Stimulated activated CD8-positive, alpha-beta memory T cell treated with anti-CD3 and anti-CD28 coated beads, Interleukin-7, amount 100 ng/mL, for 4 hours (primary cell): ENCODE results near the gene CFAP47.
"Not testable (repeated sequence)": the region's sequence is repeated elsewhere in the genome, so short reads cannot be mapped to it uniquely, and the experiment has no call there.

ENCODE experiments used
- DNase-seq, 2 donors: peaks; one replicate each; pipeline ENCODE4 v3.0.0-alpha.2; 2020; ENCODE audit warnings: low read depth in 2 of 2

Gene CFAP47

DNA sequence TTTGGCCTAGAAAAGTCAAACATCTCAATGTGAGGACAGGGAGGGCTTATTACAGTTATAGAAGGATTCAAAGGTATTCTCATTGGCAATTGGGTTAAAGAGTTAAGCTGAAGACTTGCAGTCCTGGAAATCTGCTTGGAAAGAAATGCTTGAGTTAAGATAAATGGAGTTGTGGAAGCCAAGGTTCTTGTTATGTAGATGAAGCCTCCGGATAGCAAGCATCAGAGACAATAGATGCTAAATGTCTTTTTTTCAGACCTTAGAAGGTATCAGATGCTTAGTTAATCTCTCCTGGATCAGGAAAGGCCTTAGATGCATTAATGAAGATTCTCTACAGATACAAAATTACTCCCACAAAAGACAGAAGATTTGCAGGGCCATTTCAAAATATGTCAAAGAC, 299.3 kb downstream of the CFAP47 start:
- no peak for DNase-seq

DNA sequence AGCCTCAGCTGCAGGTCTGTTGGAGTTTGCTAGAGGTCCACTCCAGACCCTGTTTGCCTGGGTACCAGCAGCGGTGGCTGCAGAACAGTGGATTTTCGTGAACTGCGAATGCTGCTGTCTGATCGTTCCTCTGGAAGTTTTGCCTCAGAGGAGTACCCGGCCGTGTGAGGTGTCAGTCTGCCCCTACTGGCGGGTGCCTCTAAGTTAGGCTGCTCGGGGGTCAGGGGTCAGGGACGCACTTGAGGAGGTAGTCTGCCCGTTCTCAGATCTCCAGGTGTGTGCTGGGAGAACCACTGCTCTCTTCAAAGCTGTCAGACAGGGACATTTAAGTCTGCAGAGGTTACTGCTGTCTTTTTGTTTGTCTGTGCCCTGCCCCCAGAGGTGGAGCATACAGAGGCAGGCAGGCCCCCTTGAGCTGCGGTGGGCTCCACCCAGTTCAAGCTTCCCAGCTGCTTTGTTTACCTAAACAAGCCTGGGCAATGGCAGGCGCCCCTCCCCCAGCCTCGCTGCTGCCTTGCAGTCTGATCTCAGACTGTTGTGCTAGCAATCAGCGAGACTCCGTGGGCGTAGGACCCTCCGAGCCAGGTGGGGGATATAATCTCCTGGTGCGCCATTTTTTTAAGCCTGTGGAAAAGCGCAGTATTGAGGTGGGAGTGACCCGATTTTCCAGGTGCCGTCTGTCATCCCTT, 315.4 kb downstream of the CFAP47 start:
- DNase-seq, result not testable (repeated sequence)

DNA sequence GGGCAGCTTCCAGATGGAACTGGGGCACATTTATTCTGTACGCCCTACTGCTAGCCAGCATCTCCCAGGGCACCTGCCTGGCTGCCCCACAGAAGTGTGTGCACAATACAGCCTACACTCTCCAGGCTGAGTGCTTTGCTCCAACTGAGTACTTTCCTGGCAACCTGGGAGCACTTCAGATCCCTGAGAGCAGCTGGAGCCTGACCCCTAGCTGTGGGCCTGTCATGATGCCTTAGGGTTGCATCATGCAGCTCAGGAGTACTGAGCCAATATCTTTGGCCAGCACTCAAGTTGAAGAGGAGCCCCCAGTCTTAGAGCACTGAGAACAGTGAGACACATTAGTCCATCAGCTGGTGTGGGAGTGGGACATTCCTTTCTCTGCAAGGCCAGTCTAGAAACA, 321.9 kb downstream of the CFAP47 start:
- no peak for DNase-seq

DNA sequence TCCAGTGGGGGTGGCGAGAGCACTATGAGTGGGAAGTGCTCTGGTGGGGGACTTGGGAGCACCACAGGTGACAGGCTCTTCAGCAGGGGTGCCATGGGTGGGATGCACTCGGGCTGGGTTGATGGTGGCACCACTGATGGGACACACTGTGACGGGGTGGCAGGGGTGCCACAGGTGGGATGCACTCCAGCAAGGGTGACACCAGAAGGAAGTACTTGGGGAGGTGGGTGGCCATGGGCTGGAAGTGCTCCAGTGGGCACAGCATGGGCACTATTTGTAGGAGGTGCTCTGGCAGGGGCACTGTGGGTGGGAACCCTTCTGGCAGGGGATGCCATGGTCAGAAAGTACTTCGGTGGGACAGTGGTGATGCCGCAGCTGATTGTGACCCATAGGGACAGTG, 346.6 kb downstream of the CFAP47 start:
- DNase-seq, result no peak

DNA sequence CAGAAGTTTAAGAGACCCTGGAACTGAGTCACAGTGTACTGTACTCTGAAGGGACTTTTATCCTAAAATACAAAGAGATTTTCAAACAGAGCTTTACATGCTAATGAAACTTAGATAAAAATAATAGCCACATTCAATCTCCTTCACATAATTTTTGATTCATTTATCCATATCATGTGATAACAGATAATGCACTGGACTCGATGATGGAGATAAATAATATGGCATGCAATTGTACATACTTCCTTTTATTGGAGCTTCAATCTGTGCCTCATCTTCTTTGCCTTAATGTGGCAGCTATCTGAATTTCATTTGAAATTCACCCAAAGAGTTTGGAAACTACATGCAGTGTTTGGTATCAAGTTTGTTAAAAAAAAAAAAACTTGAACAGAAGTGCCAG, 390.6 kb downstream of the CFAP47 start:
- no peak for DNase-seq

DNA sequence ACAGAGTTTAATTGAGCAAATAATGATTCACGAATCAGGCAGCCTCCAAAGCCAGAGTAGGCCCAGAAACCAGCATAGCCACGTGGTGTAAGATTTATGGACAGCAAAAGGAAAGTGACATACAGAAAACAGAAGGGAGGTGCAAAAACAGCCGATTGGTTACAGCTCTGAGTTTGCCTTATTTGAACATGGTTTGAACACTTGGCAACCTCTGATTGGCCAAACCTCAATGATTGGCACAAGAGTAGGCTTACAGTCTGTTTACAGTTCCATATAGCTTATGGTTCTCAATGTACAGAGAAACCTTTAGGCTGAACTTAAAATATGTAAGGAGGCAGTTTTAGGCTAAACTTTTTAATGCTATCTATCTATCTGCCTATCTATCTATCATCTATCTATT, 394.8 kb downstream of the CFAP47 start:
- DNase-seq, result no peak

DNA sequence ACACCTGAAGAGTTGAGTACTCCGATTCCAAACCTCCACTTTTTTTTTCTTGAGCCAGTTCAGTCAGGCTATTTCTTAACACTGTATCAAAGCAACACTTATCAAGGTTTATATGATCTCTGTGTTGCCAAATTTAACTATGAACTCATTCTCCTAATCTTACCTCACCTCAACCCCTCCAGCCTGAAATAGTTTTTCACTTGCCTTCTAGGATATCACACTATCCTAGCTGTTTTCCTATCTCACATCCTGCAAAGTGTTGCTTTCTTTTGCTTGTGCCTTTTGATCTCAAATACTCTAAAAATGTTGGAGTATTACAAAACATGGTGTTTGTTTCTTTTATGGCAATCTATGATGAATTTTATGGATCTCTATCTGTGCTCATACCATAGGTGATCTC, 415.0 kb downstream of the CFAP47 start:
- DNase-seq, result no peak

DNA sequence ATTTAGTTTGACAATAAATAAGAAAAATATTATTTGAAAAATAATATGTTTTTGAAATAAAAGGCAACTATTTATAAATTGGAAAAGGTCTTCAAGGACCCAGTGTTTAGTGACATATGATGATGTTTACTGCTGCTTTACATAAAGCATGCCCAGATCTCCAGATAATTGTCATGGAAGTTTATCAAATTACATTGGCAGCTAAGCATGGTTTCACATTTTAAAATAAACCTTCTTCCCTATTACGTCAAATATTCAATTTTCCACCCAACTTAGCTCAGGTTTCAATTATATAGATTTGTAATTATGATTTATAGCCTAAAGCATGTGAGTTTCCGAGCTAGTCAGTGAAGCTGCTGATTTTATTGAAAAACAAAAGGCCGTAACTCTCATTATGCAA, 417.2 kb downstream of the CFAP47 start:
- DNase-seq, result no peak

DNA sequence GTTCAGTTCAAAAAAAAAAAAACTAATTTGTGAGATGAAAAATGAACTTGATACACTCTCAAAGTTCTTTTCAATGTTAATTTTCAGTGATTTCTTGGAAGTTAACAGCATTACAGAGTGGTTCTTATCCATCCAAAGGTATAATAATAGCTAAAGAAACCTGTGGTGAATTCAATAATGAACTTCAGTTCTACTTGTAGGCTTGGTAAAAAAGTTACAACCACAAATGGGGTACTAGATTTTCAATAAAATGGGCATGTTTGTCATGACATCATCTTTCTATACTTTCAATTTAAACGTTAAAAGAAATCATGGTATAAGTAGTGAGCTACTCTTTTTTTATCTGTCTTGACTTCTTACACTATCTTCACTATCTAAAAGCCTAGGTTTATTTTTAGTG, 424.8 kb downstream of the CFAP47 start:
- DNase-seq, result no peak

DNA sequence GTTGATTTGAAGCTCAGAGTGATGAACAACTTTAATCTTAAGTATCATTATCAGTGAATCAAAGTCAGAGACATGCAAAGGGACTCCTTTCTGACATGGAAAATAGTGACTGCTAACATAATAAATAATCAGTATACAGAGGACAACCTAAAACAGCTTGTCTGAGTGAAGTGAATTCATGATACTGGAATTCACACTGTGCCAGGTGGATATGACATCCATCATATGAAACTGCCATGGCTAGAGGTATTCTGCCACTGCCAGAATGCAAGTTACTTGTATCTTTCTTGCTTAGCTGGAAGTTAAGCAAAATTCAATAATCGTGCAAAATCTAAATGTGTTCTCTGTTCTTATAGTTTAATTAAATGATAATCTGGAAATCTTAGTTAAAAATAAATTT, 429.0 kb downstream of the CFAP47 start:
- no peak for DNase-seq

DNA sequence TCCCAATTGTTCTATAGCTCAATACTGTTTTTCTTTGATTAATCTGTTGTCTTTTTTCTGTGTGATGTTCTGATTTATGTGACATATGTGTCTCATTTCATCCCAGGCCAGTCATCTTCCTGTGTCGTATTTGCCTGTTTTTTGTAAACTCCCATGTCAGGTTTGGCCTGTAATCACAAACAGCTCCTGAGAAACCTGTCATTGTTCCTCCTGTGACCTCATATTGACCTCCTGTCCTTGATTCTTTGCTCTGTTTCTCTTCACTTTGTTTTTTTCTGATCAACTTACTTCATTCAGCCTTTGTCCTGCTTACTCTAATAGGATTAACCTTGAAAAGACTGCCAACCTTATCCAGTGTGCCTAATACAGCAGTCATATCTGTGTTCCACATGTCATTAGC, 438.3 kb downstream of the CFAP47 start:
- no peak for DNase-seq

DNA sequence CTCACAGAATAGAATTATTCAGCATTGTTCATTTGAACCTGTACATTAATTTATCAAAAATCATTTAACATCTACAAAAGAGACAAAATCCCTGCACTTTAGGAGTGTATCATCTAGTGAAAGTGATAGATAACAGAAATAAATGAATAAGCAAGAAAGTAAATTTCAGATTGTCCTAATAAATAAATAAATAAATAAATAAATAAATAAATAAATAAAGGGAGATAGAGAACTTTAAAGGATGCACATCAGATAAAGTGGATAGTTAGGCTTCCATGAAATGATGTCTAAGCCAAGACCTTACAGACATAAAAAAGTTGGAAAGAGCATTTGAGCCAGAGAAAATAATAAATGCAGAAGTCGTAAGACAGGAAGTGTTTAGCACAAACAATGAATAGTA, 444.7 kb downstream of the CFAP47 start:
- DNase-seq, result no peak

DNA sequence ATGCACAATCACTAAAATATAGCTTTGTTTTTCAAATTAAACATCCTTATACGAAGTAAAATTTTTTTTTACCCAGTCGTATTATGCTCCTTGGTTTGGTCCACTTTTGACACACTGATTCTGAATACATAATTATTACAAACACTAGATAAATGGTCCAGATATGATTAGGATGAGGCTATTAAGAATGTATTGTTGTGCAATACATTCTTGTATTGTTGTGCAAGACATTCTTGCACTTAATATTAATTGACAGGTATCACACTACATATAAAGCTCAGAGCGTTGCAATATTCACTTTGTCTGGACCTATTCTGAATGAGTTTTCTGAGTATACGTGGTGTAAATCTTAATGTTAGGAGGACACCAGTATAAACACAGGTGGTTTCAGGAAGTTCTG, 464.0 kb downstream of the CFAP47 start:
- DNase-seq, result no peak

DNA sequence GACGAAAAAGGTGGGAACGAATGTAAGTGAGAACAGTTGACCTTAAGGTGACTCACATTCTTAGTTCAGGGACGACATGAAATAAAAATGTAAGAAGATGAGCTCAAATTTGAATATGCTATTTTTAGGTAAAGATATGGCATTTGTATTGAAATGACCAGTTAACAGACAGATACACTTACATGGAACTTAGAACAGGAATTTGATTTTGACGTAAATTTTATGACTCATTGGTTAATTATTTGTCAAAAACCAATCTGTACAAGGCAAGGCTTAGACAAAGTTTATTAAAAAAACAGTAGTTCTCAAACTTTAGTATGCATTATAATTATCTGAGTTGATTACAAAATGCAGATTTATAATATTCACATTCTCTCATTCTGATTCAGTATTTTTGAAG, 469.4 kb downstream of the CFAP47 start:
- no peak for DNase-seq

DNA sequence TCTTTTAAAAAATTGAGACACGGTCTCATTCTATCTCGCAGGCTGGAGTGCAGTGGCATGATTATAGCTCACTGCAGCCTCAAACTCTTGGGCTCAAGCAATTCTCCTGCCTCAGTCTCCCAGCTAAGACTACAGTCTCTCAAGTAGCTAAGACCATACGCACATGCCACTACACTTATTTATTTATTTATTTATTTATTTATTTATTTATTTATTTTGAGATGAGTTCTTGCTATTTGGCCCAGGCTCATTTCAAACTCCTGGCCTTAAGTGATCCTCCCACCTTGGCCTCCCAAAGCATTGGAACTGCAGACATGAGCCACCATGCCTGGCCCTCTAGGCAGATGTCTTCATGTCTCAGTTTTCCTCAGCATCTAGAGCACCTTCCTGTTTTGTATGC, 482.2 kb downstream of the CFAP47 start:
- no peak for DNase-seq

DNA sequence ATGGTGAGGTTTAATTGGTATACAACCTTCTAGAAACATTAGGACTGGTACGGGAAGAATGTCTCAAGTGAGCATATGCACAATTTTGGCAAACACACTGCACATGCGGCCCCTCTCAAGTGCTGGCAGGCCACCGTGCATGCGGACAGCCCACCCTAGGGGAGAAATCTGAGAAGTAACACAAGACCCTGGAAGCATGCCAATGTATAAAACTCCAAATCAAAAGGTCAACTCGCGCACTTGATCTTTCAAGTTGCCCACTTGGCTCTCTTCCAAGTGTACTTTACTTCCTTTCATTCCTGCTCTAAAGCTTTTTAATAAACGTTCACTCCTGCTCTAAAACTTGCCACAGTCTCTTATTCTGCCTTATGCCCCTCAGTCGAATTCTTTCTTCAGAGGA, 488.3 kb downstream of the CFAP47 start:
- DNase-seq, result no peak

DNA sequence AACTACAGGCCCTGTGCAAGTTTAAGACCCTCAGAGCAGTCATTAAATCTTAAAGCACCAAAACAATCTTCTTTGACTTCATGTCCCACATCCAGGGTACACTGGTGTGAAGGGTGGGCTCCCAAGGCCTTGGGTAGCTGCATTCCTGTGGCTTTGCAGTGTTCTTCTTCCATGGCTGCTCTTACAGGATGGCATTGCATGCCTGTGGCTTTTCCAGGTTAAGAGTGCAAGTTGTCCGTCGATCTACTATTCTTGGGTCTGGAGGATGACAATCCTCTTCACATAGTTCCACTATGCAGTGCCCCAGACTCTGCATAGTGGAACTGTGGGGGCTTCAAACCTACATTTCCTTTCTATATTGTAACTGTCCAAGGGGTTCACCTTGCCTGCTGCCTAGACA, 494.5 kb downstream of the CFAP47 start:
- DNase-seq, result no peak

DNA sequence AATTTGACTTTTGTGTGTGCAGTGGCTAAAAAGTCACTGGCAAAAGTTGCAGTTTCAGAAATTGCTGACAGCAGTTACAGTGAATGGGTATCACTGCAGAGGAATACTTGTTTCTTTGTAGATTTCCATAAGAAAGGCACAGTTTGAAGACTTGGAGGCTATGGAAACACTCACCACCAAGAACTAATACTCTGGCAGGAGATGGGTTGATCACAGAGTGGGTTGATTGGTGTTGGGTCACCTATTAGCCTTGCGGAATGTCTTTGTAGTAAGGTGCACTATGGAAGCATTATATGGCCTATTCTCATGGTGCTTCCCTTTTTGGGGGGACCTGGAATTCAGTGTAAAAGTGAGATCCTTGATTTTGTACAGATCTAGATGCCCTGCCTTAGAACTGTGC, 502.8 kb downstream of the CFAP47 start:
- no peak for DNase-seq

DNA sequence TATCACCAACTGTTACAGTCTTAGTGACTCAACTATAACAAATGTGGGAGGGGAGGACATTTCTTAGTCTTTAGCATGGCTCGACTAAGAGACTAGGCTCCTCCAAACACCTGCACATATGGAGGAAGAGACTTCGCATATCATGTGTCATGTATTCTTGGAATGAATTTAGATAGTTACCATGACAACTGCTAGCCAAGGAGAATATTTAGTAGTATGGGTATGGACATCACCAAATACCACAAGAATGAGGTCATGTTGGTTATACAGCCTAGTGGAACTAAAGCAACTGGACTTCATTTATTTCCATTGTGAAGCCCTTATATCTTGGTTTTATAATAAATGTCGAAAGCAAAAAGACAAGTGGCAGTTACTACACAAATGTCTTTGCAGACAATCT, 512.3 kb downstream of the CFAP47 start:
- no peak for DNase-seq

DNA sequence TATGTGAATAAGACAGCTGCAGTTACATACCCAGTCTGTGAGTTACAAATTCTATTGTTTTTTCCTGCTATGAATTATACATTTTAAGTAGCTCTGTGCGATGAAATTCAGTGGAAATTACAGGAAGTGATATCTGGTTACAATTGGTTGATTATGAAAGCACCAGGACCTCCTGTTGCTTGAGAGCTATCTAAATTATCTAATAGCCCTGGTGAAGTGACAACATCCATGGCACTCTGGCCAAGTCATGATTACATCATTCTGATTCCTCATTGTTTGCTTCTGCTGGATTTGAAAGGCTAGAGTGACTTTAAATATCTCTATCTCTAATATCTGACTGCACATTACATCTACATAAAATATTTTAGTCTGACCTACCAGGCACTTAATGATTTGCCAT, 515.0 kb downstream of the CFAP47 start:
- no peak for DNase-seq
